NCI-H345 treated with DMSO at 0.1 percent for 48 hours (cell line): ENCODE measurements around the gene PFKL.

ENCODE experiments used
- DNase-seq: peaks from one replicate; lab custom pipeline; 2025; ENCODE audit not compliant: unreplicated experiment; lab: John Stamatoyannopoulos, UW

Gene PFKL

DNA sequence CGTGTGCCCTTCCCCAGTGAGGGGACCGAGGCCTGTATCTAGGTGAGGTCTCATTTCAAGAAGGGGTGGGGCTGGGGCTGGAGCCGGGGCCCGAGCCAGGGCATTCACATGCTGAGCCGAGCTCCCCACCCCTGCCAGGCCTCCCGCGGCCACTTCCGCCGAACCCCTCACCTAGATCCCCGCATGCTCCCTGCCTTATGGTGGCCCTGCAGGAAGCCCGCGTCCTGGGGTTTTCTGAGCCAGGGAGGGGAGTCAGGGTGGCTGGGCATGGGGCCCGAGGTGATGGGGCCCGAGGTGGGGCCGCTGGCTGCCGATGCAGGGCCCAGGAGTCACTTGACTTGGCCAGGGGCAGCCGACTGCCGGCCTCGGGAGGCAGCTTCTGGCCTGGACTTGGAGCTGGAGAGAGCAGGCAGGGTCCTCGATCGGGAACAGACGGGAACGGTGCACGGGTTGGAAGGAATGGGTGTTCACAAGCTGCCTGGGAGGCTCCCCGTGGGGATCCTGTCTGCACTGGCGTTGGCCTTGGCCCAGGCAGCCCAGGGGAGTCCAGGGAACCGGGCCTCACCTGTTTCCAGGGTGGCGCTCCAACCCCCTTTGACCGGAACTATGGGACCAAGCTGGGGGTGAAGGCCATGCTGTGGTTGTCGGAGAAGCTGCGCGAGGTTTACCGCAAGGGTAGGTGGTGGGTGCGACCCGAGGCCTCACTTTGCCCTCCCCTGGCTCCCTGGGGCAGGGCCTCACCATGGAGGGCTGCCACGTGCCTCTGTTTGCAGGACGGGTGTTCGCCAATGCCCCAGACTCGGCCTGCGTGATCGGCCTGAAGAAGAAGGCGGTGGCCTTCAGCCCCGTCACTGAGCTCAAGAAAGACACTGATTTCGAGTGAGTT lies 25.8 kb downstream of the PFKL start:
- no peak for DNase-seq

DNA sequence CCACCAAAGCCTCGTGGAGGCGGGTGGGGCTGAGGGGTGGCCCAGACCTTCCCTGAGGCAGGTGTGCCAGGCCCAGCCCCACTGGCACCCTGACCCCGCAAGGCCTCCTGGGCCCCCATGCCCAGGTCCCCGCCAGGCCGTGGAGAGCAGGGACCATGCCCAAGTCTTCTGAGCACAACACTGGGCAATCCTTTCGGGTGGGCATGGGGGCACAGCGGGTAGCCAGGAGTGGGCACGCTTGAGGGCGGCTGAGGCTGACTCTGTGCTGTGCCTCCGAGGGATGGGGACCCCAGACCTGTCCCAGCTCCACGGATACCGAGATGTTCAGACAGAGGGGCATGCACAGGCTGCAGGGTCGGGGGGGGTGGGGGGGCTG lies 26.4 kb downstream of the PFKL start:
- no peak for DNase-seq

GRCh38 chr21:44326716-44327602 lies 27.1 kb downstream of the PFKL start:
- DNase-seq = no peak

DNA sequence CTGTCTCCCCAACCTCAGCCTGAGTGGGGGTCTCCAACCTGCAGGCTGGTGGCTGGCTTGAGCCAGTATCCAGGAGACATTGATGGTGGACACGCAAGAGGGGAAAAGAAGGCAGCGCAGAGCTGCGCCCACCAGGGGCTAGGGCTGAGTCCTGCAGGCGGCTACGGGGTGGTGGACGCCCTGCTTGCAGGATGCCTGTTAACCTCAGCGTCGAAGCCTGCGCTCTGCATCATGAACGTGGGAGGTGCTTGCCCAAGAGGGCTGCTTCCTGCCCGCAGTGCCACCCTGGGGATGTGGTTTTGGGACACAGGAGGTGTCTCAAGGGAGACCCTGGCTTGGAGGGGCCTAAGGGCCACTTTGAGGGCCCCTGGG lies 27.7 kb downstream of the PFKL start:
- DNase-seq = no peak

DNA sequence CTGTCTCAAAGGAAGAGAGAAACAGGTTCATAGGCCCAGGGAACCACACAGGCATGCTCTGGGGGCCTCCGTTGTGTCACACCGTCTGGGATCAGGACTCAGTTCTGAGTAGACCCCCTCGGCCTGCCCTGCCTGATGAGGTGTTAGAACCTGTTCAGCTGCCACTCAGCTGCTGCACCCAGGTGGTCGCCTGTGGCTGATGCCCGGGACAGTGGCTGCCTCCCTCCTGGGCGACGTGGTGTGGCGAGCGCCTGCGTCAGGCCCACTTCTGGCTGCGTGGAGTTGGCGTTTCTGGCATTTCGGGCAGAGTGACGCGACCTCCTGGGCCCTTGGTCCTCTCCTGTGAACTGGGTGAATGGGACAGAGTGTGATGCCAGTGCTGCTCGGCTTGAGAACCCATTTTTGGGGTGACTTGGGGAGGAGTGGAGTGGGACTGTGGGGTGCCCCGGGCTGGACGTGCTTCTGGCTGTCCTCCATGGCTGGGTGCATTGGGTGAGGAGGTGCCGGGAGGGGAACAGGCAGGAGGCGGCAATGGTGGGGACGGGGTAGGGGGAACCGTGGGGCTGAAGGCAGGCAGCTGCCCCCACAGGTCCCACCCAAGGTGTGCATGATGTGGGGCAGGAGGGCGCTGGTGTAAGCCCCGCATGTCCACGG lies 28.5 kb downstream of the PFKL start:
- DNase-seq = no peak

GRCh38 chr21:44329086-44329889 lies 29.4 kb downstream of the PFKL start:
- DNase-seq = peak; percentile 76

DNA sequence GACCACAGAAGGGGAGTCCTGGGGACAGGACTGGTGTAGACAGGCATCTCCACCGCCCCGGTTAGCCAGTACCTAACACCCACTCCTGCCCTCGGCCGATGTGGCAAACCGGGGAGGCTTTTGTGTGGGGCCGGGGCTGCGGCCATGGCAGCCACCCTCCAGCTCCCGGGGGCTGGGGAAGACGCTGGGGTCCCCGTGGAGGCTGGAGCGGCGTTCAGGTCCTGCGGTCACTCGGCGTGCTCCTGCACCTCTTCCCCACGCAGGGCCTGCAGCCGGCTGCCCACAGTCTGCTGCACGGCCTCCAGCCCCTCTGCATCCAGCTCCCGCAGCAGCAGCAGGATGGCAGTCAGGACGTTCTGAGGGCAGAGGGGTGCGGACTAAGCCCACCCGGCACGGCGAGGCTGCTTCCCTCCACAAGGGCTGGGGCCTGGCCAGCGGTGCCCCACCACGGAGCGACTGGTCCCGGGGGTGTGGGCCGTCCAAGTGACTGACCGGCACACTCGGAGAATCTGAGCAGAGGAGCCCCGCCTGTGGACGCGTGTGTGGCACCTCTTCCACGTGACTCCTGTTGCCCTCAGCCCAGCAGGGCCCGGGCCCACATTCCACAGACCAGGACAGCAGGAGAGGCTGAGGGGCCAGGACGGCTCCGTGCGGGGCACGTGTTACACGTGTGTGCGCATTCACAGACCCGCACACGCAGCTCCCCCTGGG lies 30.3 kb downstream of the PFKL start:
- no peak for DNase-seq

DNA sequence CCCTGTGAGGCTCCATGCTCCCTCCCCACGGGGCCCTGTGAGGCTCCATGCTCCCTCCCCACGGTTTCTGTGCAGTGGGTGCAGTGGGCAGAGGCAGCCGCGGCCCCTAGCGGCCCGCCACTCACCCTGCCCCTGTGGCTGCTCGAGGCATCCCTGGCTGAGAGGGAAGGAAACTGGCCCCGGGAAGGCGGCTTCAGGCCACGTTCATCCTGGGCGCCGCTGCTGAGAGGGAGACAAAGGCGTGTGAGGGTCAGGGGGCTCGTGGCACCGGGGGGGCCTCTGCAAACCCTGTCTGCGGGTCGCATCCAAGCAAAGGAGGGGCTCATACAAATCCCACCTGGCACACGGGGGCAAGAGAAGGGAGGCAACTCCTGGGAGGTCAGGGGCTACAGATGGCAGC lies 30.8 kb downstream of the PFKL start:
- no peak for DNase-seq

GRCh38 chr21:44331209-44331608 lies 31.4 kb downstream of the PFKL start:
- no peak for DNase-seq

DNA sequence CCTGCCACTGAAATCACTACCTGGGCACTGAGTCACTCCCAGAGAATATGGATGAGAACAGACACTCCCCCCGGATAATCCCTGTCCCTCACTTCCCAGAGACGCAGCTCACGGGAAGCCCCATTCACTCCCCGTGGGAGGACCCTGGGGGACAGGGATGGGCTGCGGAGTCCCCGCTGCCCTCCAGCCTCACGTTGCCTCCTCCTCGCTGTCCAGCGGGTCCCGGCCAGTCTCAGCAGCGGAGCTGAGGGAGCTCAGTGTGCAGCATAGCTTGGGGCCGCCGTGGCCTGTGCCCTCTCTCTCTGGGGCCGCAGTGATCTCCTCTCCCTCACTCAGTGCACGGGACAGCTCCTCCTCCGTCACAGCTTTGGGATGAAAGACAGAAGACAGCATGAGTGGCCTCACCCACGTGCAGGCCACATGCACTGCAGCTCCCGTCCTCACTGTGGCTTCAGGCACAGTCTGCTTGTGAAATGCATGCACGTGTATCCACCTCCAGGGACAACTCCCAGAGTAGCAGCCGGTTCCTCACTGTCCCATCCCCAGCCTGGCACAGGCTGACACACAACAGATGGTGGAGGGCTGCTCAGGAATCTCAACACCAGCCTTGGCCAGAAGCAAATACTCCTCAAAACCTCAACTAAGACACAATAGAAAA lies 31.9 kb downstream of the PFKL start:
- DNase-seq = no peak

DNA sequence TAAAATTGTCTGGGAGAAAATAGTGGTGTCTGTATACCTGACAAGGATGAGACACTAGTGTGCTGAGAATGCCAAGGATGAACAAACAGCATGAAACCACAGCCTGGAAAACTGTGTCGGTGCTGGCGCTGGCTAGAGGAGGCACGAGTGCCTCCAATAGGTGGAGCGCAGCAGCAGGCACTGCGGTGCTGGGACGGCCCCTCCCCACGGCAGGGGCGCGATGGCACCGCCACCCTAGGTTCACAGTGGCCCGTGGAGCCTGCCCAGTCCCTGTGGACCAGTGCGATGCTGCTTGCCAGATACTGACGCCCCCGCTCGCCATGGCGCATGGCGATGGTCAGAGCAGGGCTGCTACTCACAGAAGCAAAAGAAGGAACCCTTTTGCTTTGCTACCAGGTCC lies 32.5 kb downstream of the PFKL start:
- DNase-seq = no peak

DNA sequence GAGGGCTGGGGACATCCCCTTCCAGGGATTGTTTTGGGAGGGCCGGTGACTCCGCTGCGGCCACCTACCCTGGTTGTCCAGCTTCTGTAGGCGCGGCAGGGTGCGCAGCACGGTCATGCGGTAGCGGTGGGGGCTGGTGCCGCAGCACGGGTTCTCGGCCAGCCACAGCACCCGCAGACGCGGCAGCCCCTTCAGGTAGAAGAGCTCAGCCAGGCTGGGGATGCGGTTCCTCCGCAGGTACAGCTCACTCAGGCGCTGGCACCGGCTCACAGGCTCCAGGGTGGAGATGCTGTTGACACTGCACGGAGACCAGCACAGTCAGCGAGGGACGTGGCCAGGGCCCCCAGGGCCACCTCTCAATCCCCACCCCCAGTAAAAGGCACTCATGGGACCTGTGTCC lies 33.1 kb downstream of the PFKL start:
- DNase-seq = no peak

GRCh38 chr21:44333509-44334328 lies 33.9 kb downstream of the PFKL start:
- DNase-seq = no peak

DNA sequence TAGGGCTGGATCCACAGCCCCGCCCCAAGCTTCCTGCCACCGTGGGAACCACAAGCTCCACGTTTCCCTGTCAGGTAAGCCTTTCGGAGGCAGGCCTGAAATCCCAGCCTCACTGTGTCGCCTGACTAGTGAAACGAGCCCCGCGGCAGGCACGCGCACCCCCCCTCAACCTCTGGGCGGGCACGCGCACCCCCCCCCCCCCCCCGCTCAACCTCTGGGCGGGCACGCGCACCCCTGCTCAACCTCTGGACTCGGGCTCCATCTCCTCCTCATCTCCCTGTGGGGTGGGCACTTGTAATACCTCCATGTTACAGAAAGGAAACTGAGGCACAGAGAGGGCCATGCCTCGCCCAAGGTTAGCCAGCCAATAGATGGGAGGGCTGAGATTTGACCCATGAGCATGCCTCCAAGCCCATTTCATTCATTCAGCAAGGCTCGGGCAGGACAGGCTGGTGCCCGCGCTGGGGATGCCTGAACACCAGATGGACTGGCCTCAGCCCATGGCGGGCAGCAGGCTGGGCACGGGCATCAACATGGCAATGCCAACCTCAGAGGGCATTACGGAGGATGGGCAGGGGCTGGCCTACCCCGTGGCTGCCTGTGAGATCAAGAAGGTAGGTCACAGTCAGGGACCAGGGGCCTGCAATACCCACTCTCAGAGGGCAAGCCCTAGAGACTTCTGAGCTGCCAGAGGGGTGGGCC lies 34.6 kb downstream of the PFKL start:
- DNase-seq = no peak

DNA sequence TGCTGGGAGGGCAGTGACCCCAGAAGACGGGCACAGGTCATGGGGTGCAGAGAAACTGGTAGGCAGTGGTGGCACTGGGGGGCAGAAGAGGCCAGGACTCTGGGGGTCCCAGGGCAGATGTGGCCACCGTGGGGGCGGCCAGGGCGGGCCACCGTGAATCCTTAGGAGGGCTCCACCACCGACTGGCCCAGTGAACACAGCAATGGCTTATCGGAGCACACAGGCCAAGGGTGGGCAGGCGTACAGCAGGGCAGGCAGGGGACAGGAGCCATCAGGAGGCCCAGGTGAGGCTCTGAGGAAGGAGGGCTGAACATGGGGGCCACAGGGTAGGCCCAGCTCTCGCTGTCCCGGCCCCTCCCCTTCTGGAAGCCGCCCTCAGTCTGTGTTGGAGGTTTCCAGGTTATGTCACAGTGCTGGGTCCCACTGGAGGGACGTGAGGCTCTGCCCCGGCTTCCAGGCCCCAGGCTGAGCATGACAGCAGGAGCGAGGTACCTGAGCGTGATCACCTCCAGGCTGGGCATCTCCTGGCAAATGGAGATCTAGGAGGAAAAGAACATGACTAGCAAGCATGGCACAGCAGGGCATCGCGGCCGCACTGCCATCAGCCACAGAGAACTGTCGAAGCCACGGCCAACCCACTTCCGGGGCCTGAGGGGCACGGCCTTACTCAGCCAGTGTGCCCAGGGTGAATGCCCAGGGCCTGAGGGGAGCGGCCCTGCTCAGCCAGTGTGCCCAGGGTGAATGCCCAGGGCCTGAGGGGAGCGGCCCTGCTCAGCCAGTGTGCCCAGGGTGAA lies 35.6 kb downstream of the PFKL start:
- DNase-seq = no peak

GRCh38 chr21:44337449-44337848 lies 37.6 kb downstream of the PFKL start:
- DNase-seq = no peak
